ENCODE data around the gene TBC1D22A.

TBC1D22A gene

DNA sequence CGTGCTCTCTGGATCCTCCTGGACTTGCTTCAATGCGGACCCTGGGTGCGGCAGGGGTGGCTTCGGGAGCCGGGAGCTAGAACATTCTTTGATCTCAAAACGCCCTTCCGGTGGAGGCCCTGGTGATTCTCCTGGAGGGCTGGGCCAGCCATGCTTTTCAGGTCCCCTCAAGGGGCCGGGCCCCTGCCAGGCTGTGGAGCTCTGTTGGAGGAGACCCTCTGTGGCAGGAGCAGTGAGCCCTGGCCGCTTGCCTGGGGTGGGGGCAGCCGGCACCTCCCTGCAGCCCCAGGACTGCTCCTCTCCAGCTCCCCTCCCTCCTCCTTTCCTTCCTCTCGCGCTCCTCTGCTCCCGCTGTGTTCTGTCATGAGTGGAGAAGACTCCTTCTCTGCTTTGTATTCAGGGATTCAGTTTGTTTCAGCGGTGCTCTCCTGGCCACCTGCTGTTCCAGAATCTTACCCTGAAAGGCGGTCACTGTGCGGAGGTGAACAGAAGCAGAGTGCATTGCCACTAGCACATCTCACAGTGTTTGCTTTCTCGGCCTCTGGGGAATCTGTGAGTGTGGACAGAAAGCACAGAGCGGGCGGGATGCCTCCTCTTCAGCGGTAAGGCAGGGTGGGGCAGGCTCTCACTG, 289.1 kb downstream of the TBC1D22A start:
- Histone ChIP-seq H3K4me1 (no peaks in the 10 kb centered on the region), H3K27me3 (no peaks in the 10 kb centered on the region), H3K27ac (no peak overlapping the region), H3K36me3 (peaks cover 0 to 35% (median 0%) of the 10 kb centered on the region in 3 donors), H3K4me3 (no peak overlapping the region), H3K9me3 (no peaks in the 10 kb centered on the region)
- intact Hi-C loops (cut with DNase I; ENCODE audit: low total_unique reads) = no loop called here
- TF ChIP-seq CTCF (IDR thresholded peaks at IDR 0.05) = no peak
- DNase-seq = no peak

GRCh38 chr22:47052236-47053012, 290.0 kb downstream of the TBC1D22A start:
- H3K27me3 ChIP-seq = no peaks in the 10 kb centered on the region
- peaks cover 0 to 35% (median 0%) of the 10 kb centered on the region in 3 donors for H3K36me3 ChIP-seq
- H3K9me3 ChIP-seq = no peaks in the 10 kb centered on the region
- H3K4me3 ChIP-seq = no peak overlapping the region
- no peak for TF ChIP-seq CTCF (IDR thresholded peaks at IDR 0.05)
- intact Hi-C loops (cut with DNase I; ENCODE audit: low total_unique reads) = no loop called here
- H3K27ac ChIP-seq = no peak overlapping the region
- no peaks in the 10 kb centered on the region for H3K4me1 ChIP-seq
- DNase-seq = no peak

DNA sequence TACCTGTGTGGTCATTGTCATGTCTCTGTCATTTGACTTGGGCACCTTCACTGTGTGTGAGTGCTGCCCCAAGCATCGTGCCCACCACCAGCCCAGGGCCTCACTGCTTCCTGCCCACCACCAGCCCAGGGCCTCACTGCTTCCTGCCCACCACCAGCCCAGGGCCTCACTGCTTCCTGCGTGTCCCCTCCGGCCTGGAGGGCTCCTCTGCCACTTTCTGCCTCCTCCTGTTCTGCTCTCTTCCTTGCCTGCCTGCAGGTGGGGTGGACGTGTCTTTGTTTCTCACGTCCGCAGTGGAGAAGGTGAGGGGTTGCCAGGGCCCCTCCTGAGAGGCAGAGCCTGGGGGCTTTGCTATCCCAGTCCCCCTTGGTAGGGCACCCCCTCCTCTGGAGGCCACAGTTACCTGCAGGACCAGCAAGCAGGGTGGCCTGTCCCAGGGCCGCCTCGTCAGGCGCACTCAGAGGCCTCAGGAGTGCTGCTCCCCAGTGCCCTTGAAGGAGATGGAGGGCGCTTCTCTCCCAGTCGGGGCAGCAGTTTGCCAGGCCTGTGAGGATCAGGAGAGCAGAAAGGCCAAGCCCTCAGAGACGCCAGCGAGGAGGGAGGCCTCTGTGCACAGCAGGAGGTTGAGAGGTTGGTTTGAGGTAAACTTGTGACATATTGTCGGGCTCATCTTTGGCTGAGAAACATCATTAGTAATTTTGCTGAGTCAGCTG, 290.7 kb downstream of the TBC1D22A start:
- no peak for DNase-seq
- peaks cover 0 to 35% (median 0%) of the 10 kb centered on the region in 3 donors for H3K36me3 ChIP-seq
- TF ChIP-seq CTCF (IDR thresholded peaks at IDR 0.05) = no peak

GRCh38 chr22:47053726-47054141, 291.3 kb downstream of the TBC1D22A start:
- TF ChIP-seq CTCF (IDR thresholded peaks at IDR 0.05) = no peak
- Histone ChIP-seq H3K4me1 (no peaks in the 10 kb centered on the region), H3K27me3 (no peaks in the 10 kb centered on the region), H3K27ac (no peak overlapping the region), H3K9me3 (no peaks in the 10 kb centered on the region), H3K4me3 (no peak overlapping the region), H3K36me3 (peaks cover 0 to 40% (median 0%) of the 10 kb centered on the region in 3 donors)
- intact Hi-C loops (cut with DNase I; ENCODE audit: low total_unique reads) = no loop called here
- no peak for DNase-seq

More for the DNA sequence above, 290.7 kb downstream of the TBC1D22A start:
- Histone ChIP-seq H3K4me1 (no peaks in the 10 kb centered on the region), H3K27me3 (no peaks in the 10 kb centered on the region), H3K9me3 (no peaks in the 10 kb centered on the region), H3K4me3 (no peak overlapping the region), H3K27ac (no peak overlapping the region)
- intact Hi-C loops (cut with DNase I; ENCODE audit: low total_unique reads) = no loop called here

DNA sequence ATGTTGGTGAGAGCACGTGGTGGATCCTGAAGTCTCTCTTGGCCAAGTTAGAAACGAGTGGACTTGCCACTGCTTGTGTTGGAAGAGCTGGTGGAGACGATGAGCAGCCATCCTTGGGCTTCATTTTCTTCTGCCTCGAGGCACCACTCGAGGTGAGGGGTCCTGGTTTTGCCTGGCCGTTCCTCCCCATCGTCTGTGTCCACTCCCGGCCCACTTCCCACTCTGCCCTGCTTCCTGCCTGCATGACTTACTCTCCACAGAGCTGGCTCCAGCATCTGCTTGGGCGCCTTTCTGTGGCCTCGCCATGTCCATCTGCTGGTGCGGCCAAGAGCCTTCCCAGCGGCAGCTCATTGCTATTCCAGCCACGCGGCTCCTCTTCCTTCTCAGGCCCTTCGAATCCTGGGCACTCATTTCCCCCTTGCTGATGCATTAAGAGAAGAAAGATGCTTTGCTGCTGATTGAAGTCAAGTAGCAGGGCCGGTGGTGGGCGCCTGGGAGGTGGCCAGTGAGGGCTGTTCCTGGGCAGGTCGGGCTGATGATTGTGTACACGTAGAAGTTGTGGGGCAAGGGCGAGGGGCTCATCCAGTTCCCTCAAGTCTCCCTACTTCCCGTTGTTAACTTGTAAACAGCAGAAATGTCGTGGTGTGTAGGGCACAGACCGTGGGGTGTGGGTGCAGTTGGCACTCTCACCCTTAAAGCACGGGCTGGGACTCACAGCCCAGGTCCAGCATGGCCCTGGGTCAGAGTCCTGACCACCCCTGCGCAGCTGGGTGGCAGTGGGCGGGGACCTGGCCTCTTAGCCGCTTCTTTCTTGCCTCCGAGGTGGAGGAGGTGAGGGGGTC, 292.0 kb downstream of the TBC1D22A start:
- no peak overlapping the region for H3K27ac ChIP-seq
- no peaks in the 10 kb centered on the region for H3K9me3 ChIP-seq
- no peak overlapping the region for H3K4me3 ChIP-seq
- no peak for DNase-seq
- peaks cover 0 to 46% (median 3%) of the 10 kb centered on the region in 3 donors for H3K36me3 ChIP-seq
- intact Hi-C loops (cut with DNase I; ENCODE audit: low total_unique reads) = no loop called here
- TF ChIP-seq CTCF (IDR thresholded peaks at IDR 0.05) = no peak
- no peaks in the 10 kb centered on the region for H3K4me1 ChIP-seq
- H3K27me3 ChIP-seq = no peaks in the 10 kb centered on the region
